GM18868 (cell line): ENCODE data around the gene EYS.
"Not testable (repeated sequence)": the region's sequence is repeated elsewhere in the genome, so short reads cannot be mapped to it uniquely, and the experiment has no call there.

Experiments used
- ATAC-seq: cut with Tn5 transposase; IDR thresholded peaks from one replicate; pipeline ENCODE4 v1.9.1; 2021; ENCODE audit warnings: mild to moderate bottlenecking, moderate library complexity; ENCODE audit not compliant: unreplicated experiment

EYS gene

GRCh38 chr6:64100702-64101303 lies 1606.2 kb downstream of the EYS start:
- ATAC-seq, result no peak

- ATAC-seq, result no peak
Measured at GRCh38 chr6:64090352-64090751, 1616.7 kb downstream of the EYS start.

GRCh38 chr6:64085126-64085525 lies 1621.9 kb downstream of the EYS start:
- no peak for ATAC-seq

- no peak for ATAC-seq
Measured at GRCh38 chr6:64084185-64084663, 1622.8 kb downstream of the EYS start.

DNA sequence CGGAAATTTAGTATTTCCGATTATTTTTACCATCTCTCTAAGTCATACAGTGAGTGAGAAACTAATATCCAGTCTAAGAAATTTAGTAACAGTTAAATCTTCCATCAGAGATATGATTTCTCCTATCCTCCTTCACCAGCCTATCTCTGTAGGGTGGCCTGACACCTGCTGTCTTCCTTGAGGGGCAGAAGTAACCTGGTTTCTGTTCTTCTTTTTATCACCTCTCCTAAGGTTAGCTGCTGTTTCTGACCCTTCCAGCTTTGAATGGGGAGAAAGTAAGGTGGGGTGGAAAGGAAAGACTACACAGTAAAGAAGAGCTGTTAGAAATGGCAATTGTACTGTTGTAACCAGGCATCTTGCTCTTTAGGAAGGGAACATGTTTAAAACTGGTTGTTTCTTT lies 1623.8 kb downstream of the EYS start:
- ATAC-seq, result peak; percentile 77

DNA sequence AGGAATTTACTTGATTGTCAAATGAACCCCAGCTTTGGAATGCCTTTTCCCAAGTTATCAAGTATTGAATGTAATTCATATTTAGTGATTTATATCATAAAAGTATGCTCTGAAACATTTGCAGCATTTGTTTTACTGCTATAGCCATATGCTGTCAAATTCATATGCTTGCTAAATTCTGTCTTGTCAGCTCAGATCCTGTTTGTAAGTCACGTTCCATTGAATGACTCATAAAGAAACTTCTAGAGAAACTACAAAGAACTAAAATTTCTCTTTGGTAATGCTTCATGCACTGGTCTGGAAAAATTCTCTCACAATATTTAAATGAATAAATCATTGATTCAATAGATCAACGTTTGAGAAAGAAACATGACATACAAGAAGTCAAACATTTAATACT lies 1625.6 kb downstream of the EYS start:
- ATAC-seq, result peak; percentile 60

DNA sequence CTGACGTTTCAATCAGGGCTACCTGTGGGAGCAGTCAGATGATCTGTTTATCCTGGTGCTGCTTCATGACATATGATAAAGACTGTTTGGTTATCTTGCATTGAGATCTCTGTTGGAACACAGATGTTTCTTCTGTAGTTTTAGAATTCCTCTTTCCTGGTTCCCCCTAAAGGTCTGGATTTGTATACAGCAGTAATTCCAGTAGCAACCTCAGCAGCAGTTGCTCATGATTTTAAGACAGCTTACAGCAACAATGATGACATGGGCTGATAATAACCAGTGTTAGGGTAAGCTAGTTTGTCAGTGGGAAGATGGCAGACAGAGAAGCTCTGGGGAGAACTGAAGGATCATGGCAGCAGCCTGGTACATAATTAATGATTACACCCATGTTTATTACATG lies 1632.0 kb downstream of the EYS start:
- no peak for ATAC-seq

- no peak for ATAC-seq
Measured at GRCh38 chr6:64072686-64073085, 1634.3 kb downstream of the EYS start.

DNA sequence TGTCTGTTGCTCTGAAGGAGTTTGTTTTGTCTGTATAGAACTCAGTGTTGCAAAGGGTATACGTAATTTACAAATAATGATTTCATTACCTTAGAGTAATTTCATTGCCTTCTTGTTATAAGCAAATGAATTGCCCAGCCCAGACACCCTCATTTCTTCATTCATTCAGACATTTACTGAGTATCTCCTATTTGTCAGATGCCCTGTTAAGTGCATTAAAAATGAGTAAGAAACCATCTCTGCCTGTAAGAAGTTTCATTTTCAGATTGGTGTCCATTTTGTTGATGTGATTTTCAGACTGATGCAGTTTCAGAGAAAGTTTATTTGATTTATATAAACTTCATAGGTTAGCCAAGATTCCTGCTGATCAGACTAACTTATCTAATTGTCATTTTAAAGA lies 1642.1 kb downstream of the EYS start:
- peak; percentile 61 for ATAC-seq

GRCh38 chr6:64062960-64063683 lies 1643.9 kb downstream of the EYS start:
- no peak for ATAC-seq

GRCh38 chr6:64054861-64055260 lies 1652.2 kb downstream of the EYS start:
- no peak for ATAC-seq

GRCh38 chr6:64050590-64050989 lies 1656.4 kb downstream of the EYS start:
- no peak for ATAC-seq

DNA sequence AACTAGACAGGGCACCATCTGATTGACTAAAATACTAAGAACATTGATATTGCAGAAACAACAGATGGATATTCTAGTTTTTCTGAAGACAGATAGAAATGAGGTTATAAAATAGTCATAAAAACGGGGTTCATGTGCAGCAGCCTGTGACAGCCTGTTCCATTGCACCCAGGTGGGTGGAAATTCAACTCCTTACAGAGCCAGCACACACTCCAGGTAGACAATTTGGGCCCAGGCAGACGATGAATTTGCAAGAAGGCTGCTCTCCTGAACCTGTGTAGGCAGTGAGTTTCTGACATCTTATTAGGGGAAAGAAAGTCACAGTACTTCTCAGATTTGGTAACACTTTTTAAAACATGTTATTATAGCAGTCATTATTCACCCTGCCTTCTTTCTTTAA lies 1657.3 kb downstream of the EYS start:
- no peak for ATAC-seq

- ATAC-seq, result no peak
Measured at GRCh38 chr6:64046746-64047208, 1660.2 kb downstream of the EYS start.

DNA sequence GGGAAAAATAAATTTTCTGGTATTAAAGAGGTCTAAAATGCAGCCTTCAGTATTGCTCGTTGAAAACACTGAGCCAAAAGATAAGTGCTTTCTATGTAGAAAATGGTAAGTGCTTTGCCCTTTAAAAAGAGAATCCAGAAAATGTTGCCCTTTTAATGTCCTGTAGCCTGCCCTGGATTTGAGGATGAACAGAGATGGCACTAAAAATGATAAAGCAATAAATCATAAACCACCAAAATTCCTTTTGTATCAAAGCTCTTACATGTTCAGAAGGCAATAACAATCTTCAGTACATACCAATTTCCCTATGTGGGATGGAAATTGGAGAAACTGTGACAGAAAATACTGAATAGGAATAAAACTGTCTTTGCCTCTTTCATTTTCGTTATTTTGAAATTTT lies 1665.7 kb downstream of the EYS start:
- no peak for ATAC-seq

GRCh38 chr6:64040113-64040512 lies 1666.9 kb downstream of the EYS start:
- no peak for ATAC-seq

DNA sequence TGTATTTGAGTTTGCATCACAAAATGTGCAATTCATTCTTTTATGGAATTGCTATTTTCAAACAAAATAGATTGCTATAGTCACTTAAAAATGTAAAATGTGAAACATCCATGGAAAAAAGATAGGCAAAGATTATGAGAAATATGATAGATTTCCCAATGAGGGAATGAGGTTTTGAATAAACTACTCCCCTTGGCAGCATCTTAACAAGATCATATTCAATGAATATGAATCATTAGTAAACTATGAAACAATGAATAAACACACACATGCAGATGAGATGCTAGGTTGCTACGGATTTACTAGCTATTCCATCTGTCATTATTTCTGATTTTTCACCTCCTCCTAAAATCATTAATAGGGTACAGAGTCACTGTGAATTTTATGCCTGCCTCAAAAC lies 1669.6 kb downstream of the EYS start:
- ATAC-seq, result no peak

DNA sequence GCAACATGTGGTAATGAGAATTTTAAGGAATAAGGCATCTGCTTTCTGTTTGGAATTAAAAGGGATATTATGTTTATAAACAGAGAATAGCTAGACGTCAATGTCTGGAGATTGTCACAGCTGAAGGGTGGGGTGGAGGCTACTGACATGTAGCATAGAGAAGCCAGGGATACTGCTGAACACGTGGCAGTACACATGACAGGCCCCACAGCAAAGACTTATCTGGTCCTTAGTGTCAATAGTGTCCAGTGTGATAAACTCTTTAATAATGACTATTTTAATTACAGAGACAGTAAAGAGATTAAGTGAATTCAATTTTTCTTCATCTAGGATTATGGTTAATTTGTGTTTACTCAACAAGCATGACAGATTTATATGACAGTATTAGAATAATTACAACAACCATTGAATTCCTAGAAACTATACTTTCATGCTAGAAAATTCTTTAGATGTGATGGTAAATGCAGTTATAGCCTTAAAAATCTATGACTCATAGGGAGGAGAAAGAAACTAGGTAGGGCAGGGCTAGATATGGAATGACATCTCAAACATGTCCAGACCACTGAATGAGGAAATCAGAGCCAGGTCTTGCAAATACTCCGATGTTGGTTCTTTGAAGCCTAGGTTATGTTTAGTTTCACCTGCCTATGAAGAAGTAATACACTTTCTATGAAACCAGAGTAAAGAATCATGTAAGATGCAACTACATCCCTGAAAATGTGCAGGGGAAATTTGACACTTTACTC lies 1671.9 kb downstream of the EYS start:
- ATAC-seq, result no peak

- ATAC-seq, result no peak
Measured at GRCh38 chr6:64034291-64034690, 1672.7 kb downstream of the EYS start.

DNA sequence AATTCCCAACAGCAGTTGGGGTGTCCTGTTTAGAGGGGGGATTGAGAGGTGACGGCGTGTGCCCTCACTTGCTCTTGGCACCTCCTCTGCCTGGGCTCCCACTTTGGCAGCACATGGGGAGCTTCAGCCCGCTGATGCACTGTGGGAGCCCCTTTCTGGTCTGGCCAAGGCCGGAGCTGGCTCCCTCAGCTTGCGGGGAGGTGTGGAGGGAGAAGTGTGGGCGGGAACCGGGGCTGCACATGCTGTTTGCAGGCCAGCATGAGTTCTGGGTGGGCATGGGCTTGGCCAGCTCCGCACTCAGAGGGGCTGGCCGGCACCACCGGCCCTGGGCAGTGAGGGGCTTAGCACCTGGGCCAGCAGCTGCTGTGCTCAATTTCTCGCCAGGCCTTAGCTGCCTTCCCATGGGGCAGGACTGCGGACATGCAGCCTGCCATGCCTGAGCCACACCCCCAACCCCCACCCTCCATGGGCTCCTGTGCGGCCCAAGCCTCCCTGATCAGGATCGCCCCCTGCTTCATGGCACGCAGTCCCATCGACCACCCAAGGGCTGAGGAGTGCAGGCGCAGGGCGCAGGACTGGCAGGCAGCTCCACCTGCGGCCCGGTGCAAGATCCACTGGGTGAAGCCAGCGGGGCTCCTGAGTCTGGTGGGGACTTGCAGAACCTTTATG lies 1675.9 kb downstream of the EYS start:
- not testable (repeated sequence) for ATAC-seq

DNA sequence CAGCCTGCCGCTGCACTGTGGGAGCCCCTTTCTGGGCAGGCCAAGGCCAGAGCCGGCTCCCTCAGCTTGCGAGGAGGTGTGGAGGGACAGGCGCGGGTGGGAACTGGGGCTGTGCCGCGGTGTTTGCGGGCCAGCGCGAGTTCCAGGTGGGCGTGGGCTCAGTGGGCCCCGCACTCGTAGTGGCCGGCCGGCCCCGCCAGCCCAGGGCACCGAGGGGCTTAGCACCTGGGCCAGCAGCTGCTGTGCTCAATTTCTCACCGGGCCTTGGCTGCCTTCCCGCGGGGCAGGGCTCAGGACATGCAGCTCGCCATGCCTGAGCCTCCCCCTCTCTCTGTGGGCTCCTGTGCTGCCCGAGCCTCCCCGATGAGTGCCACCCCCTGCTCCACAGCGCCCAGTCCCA lies 1683.3 kb downstream of the EYS start:
- ATAC-seq, result no peak
